HG03103 (cell line): ENCODE measurements around the gene AMPH.
"Not testable (repeated sequence)": the region's sequence is repeated elsewhere in the genome, so short reads cannot be mapped to it uniquely, and the experiment has no call there.

Experiments used
- ATAC-seq: cut with Tn5 transposase; IDR thresholded peaks from one replicate; pipeline ENCODE4 v1.9.1; 2021; ENCODE audit warnings: low read depth; ENCODE audit not compliant: unreplicated experiment

The AMPH gene

DNA sequence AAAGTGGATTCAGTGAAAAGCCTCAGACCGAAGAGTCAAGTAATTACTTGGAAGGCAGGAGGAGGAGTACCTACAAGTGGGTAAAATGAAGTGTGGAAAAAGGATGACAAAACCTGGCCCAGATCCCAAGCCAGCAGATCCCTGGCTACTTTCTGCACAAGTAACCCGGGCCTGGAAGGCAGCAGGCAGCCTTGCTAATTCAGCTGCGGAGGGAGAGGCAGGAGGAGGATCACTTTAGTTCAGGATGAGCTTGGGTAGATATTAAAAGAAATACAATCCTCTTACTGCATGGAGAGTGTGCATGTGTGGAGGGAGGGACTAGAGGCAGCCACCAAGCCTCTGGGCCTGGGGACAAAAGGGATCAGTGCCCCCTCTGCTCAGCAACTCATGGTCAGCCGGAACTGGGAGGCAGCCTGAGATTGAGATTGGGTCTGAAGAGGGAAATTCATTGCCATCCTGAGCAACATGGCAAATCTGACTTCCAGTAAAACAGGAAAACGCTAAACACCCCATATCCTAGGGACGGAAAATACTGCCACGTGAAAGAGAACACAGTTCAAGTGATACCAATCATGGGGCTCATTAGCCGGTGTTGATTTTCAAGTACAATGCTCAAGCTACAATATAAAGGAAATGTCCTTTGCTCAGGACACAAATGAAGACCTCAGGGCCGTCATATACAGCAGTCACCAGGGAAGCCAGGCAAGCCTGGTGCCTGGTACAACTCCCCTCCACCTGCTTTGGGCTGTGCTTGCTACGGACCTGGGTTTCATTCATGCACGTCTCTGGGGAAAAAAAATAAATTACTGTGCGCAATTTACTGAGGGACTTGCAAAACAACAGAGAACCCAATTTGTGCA, 1.3 kb downstream of the AMPH start:
- no peak for ATAC-seq

GRCh38 chr7:38628630-38629385, 2.4 kb downstream of the AMPH start:
- no peak for ATAC-seq

DNA sequence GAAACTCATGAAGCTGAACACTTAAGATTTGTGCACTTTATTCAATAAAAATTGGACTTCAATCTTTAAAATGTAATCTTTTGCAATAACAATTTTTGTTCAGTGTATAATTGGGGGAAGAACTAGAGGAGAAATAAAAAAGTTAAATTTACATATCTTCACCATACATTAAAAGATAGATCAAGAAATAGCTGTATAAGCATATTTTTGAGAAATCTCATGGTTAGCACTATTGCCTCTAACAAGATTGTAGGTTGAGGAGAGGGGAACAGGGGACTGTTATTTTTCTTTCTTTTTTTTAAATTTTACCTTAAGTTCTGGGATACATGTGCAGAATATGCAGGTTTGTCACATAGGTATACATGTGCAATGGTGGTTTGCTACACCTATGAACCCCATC, 5.3 kb downstream of the AMPH start:
- ATAC-seq = no peak

DNA sequence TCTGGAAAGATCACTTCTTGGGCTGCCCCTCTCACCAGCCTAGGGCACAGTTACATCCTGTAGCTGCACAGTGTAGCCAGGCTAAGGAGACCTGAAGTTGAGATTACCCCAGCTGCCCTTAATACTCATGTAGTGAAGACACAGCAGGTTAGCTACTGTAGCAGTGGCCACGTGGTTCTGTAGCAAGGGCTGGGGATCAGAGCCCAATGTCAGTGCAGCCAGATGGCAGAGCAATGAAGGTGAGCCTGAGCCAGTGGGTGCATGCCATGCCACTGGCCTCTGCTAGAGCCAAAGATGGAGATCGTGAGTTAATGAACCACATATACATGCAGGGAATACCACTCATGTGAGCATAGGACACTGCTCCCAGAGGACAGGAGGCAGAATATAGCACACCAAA, 15.5 kb downstream of the AMPH start:
- ATAC-seq = no peak

GRCh38 chr7:38607466-38607865, 23.7 kb downstream of the AMPH start:
- ATAC-seq = no peak

- no peak for ATAC-seq
These were observed 30.4 kb downstream of the AMPH start for GRCh38 chr7:38600741-38601140.

DNA sequence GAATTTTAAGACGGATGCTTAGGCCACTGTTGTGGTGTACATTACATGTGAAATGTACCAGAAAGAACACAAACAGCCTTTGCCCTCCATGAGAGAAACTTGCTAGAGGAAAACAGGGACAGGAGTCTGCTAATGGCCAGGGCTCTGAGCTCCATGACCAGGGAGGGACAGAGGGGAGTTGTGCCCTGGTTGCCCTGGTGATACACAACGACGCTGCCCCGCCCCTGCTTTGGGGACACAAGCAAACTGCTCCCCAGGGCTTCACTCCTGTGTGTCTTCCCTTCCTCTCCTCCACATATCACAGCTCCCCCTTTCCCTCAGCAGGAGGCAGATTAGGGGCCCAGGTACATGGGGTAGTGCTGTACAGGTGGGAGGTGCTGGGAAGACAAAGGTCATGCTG, 36.2 kb downstream of the AMPH start:
- ATAC-seq = no peak

GRCh38 chr7:38592737-38593288, 38.4 kb downstream of the AMPH start:
- ATAC-seq = no peak

- no peak for ATAC-seq
These were observed 45.4 kb downstream of the AMPH start for GRCh38 chr7:38585572-38586354.

DNA sequence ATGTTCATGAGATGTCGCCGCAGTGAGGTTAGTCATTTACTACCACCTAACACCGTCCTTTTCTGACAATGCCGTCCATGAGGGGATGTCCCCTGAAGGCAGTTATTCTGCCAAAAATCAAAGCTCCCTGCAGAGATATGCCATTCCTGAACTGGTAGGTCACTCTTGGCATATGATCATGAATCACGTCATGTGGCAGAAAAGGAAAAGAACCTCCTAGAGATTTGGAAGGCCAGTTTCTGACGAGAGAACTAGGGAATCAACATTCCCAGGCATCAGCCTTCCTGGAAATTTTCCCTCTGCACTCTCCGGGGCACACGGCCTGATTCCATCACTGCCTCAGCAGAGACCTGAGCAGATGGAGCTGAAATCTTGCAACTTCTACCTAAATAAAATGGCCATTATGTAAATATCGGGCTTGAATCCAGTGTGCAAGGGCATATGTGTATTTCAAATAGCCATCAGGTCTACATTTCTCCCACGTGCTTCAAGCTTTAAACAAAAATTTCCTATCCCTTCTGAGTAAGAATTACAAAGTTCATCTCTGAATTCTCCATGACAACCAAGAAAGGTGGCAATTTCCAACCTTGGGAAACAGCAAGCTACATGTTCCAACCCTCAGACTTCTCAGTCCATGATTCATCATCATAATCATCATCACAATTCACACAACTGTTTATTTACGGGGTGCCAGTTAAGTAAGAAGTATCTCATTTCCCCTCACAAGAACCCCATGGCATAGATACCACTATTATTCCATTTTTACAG, 46.5 kb downstream of the AMPH start:
- ATAC-seq = no peak

DNA sequence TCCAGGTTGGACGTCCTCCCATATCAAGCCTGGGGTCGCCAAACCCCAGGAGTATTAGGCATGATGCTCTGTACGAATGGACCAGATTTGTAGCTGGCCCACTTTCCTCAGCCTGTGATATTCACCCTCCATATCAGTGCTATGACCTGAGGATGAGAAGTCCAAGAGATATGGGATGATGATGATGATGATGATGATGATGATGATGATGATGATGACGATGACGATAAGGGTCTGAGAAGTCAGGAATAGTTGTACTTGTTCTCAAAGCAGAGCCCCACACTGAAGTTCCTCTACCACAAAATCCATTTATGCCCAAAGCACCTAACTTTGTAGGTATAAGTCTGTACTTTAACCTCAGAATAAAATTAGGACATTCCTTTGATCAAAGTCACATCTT, 50.7 kb downstream of the AMPH start:
- ATAC-seq = no peak

- no peak for ATAC-seq
These were observed 57.1 kb downstream of the AMPH start for GRCh38 chr7:38574086-38574485.

- not testable (repeated sequence) for ATAC-seq
These were observed 59.6 kb downstream of the AMPH start for GRCh38 chr7:38571620-38572019.

GRCh38 chr7:38568497-38568896, 62.7 kb downstream of the AMPH start:
- ATAC-seq = no peak

- no peak for ATAC-seq
These were observed 65.9 kb downstream of the AMPH start for GRCh38 chr7:38565289-38565688.

DNA sequence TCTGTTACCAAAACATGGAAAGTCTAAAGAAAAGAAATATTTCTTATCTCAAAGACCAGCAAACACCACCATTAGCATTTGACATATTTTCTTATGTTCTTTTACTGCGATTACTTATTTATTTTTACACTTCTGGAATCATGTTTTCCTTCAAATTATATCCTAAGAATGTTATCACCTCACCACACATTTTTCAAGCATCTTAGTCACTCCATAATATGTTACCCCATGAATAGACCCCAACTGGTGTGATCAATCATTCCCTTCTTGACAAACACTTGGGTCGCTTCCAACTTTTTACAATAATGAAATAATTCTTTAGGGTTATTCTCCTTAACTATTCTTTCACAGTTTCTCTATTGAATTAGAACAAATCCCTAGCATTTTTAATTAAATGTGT, 67.4 kb downstream of the AMPH start:
- ATAC-seq = no peak

- ATAC-seq = no peak
These were observed 70.0 kb downstream of the AMPH start for GRCh38 chr7:38561166-38561565.

GRCh38 chr7:38558761-38559345, 72.3 kb downstream of the AMPH start:
- no peak for ATAC-seq

- ATAC-seq = no peak
These were observed 76.6 kb downstream of the AMPH start for GRCh38 chr7:38554586-38554985.

DNA sequence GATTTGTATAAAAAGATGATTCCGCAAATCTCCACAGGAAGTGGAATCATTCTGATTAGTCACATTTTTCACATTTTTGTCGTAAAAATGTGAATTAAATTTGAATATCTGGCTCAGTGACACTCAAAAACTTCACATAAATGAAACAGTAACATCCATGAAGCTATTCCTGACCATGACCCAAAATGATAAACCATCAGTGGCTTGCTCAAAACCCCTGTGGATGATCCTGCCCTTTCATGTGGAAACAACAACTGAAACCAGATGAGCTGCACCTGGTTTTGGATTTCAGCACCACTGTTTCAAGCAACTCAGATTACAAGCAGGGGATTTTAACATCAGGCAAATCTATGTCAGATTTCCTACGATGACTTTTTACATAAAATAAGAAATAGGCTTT, 80.3 kb downstream of the AMPH start:
- ATAC-seq = no peak
